CD4-positive, alpha-beta T cell treated with Interleukin-4 for 1 hour (primary cell): Measurements from ENCODE around the gene PLIN4.
A peak's percentile ranks its signal among the peaks of the same experiment; 100 is the strongest.

Experiments
- DNase-seq, 2 donors: peaks; one replicate each; pipeline ENCODE4 v3.0.0-alpha.2; 2020 to 2022

The PLIN4 gene

GRCh38 chr19:4518345-4519171 is at the start of gene PLIN4:
Gene PLIN4, minus strand, starts transcription at chr19:4518486. Its CDS starts 214 bp downstream, at chr19:4518272.
- DNase-seq = no peak

- peak; percentile 60 to 64 for DNase-seq
Observed at GRCh38 chr19:4567584-4568071, 49.3 kb upstream of the PLIN4 start.

DNA sequence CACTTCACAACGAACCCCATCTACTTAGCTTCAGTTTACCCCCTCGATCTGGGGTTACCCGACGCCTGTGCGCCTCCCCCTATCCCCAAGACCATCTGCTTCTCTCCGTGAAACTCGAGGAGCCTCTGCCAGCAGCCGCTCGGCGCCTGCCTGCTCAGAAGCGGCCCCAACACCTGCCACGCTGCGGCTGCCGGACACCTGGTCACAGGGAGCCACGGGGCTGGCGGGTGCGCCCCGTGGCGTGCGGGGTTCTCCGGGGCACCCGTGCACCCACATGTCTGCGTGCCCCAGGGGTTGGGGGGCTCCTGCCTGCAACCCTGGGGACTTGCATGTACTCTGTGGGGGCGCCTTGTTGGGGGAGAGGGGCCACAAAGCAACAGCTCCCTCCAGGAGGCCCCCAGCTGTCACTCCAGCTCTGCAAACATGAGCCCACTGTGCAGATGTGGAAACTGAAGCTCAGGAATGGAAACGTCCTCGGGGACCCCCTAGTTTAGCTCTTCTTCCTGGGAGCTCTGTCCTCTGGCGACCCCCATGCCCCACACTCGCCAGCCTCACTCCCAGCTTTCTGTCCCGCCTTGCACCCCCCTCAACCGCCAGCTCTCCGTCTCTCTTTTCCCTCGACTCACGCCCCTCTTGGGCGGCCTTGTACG is 48.2 kb upstream of the PLIN4 start:
- no peak for DNase-seq

DNA sequence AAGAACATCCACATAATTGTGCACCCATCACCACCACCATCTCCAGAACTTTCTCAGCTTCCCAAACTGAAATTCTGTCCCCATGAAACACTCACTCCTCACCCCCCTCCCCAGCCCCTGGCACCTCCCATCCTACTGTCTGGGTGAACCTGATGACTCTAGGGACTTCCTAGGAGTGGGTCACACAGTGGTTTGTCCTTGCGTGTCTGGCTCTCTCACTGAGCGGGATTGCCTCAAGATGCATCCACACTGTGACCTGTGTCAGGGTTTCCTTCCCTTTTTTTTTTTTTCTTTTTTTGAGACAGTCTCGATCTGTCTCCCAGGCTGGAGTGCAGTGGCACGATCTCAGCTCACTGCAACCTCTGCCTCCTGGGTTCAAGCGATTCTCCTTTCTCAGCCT is 45.3 kb upstream of the PLIN4 start:
- peak; percentile 18 to 78 for DNase-seq

GRCh38 chr19:4562085-4562484 is 43.8 kb upstream of the PLIN4 start:
- peak; percentile 20 to 75 for DNase-seq

GRCh38 chr19:4559569-4559968 is 41.3 kb upstream of the PLIN4 start, which contains the start of gene SEMA6B:
Gene SEMA6B, minus strand, starts transcription at chr19:4559684. Its CDS starts 1,227 bp downstream, at chr19:4558457.
- peak in 1 of 2 donors; percentile 66 for DNase-seq

- DNase-seq = no peak
Observed at GRCh38 chr19:4557971-4558941, 40.0 kb upstream of the PLIN4 start.

DNA sequence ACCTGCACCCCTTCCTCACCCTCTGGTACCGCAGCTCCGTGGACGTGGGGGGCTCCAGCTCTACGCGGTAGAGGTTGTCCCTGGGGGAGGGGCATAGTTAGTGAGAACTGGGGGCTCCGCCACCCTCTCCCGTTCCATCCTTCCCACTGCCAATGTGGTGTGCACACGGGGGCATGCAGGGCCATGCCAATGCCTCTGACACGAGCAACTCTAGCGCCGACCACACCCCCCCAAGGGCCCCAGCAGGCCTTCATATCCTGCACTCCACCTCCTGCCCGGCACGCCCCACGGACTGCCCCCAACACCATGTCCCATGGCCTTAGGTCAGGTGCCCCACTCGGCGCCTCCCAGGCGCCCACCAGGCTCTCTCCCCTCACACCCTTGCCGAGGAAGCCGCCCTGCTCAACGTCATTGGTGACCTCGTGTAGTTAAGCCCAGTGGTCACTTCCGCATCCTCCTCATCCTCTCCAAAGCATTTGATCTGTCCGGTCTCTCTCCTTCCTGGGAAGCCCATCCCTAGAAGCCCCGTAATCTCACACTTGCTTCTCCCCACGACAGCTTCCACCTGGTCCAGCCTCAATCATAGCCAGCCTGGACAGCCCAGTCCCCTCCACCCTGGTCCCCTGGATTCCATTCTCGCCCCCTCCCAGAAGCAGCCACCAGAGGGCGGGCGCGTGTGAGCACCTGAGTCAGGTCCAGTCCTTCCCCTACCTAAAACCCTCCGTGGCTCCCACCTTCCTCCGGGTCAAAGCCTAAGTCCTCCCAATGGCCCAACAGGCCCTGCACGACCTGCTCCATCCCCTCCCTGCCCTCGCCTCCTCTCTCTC is 39.1 kb upstream of the PLIN4 start:
- no peak for DNase-seq

- no peak for DNase-seq
Observed at GRCh38 chr19:4556597-4557127, 38.4 kb upstream of the PLIN4 start.

GRCh38 chr19:4555657-4556561 is 37.6 kb upstream of the PLIN4 start:
- no peak for DNase-seq

- DNase-seq = no peak
Observed at GRCh38 chr19:4554717-4555116, 36.4 kb upstream of the PLIN4 start.

GRCh38 chr19:4553775-4554174 is 35.5 kb upstream of the PLIN4 start:
- DNase-seq = no peak

DNA sequence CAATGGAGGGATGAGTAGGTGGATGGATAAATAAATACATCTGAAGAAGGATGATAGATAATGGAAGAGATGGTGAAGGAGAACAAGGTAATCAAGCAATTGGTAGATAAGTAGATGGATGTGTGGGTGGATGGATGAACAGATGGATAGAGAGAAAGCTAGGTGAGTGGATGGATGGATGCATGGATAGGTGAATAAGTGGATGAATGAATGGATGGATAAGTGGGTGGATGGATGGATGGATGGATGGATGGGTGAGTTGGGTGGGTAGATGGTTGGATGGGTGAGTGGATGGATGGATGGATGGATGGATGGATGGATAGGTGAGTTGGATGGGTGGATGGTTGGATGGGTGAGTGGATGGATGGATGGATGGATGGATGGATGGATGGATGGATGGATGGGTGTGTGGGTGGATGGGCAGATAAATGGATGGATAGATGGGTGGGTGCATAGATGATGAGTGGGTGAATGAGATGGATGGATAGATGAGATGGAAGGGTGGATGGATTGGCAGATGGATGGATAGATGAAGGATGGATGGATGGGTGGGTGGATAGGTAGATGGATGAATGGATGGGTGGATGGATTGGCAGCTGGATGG is 34.9 kb upstream of the PLIN4 start:
- DNase-seq = no peak

- DNase-seq = no peak
Observed at GRCh38 chr19:4552525-4552819, 34.2 kb upstream of the PLIN4 start.

- DNase-seq = no peak
Observed at GRCh38 chr19:4550479-4551050, 32.3 kb upstream of the PLIN4 start.

GRCh38 chr19:4550018-4550417 is 31.7 kb upstream of the PLIN4 start:
- no peak for DNase-seq

GRCh38 chr19:4548238-4548584 is 29.9 kb upstream of the PLIN4 start:
- DNase-seq = no peak

DNA sequence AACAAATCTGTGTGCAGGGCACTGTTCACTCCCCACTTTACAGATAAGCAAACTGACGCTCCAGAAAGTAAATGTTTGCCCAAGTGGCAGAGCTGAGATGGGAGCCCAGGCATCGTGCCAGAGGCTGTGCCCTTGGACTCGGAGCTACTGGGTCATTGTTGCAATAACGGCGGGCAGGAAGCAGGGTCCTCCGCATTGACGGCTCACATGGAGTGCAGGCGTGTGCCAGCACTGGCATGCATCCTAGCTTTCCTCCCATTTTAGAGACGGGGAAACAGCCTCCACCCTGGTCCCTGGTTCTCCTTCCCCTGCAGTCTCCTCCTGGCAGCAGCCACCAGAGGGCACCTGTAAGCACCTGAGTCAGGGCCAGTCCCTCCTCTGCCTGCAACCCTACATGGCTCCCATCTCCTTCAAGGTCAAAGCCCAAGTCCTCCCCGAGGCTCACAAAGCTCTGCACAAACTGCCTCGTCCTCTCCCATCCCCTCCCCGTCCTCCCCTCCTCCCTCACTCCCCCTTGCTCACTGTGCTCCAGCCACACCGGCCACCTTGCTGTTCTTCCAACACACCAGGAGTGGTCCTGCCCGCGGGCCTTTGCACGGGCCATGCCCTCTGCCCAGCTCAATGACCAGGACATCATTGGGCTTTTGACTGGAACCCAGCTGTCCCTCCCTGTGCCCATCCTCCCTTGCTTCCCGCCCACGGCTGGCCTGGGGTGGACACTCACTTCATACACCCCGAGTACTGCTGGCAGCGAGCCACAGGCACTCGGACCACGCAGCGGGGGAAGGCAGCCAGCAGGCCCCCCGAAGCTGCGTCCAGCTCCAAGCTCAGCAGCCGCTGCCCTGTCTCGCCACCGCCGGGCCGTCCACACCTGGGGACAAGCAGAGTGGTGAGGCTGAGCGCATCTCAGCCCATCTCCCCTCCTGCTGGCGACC is 29.3 kb upstream of the PLIN4 start:
- DNase-seq = peak in 1 of 2 donors; percentile 34
